Naive thymus-derived CD4-positive, alpha-beta T cell (primary cell): ENCODE results near the gene AHI1. TPM values are rescaled to one million over a fixed set of nuclear protein-coding genes. Genes with fewer than 3 reads are reported as not detected.

Experiments
- ATAC-seq: fragments of 150-1000 bp; cut with Tn5 transposase; 2 replicates; pipeline ENCODE4 v1.10.0; 2021; ENCODE audit warnings: mild to moderate bottlenecking, moderate library complexity
- CTCF ChIA-PET: fragments of 350-600 bp; sonication (Branson Sonifier 250); formaldehyde crosslinking; loops from one replicate; lab custom pipeline; 2021; ENCODE audit warnings: antibody characterized with exemption; lab: Charles Lee
- POLR2A ChIA-PET: fragments of 350-600 bp; sonication (Branson Sonifier 250); formaldehyde crosslinking; loops from one replicate; lab custom pipeline; 2021; ENCODE audit warnings: antibody characterized with exemption, inconsistent platforms; lab: Charles Lee
- DNase-seq, 9 donors: peaks; one replicate each; pipeline versions ENCODE4 v3.0.0 to v3.0.0-alpha.2; 2020 to 2022; ENCODE audit warnings: mixed read lengths in 1 of 9
- H3K27ac ChIP-seq: one replicate; pipeline ENCODE4 v1.7.0; 2013; ENCODE audit warnings: mild to moderate bottlenecking, low read depth, low read length, moderate library complexity
- H3K27me3 ChIP-seq, 2 donors: one replicate each; pipeline ENCODE4 v1.7.0; 2013; ENCODE audit warnings: low read length in 2 of 2, mild to moderate bottlenecking in 2 of 2, moderate library complexity in 2 of 2; ENCODE audit not compliant: control insufficient read depth in 2 of 2, insufficient read depth in 2 of 2
- H3K36me3 ChIP-seq, 3 experiments: 1 replicate in 2 of 3; 2 replicates in 1 of 3; pipeline ENCODE4 v1.7.0; 2013; ENCODE audit warnings: low read length in 3 of 3, mild to moderate bottlenecking in 3 of 3, moderate library complexity in 1 of 3; ENCODE audit not compliant: insufficient read depth in 3 of 3, control insufficient read depth in 2 of 3
- H3K4me1 ChIP-seq, 2 donors: one replicate each; pipeline ENCODE4 v1.7.0; 2013; ENCODE audit warnings: low read length in 2 of 2, mild to moderate bottlenecking in 2 of 2, moderate library complexity in 1 of 2; ENCODE audit not compliant: control insufficient read depth in 2 of 2, insufficient read depth in 2 of 2
- H3K4me3 ChIP-seq: 2 replicates; pipeline ENCODE4 v1.7.0; 2013; ENCODE audit warnings: mild to moderate bottlenecking, low read length
- H3K9me3 ChIP-seq, 3 experiments: 1 replicate in 2 of 3; 2 replicates in 1 of 3; pipeline ENCODE4 v1.7.0; 2013; ENCODE audit warnings: low read length in 3 of 3; ENCODE audit not compliant: control insufficient read depth in 2 of 3
- H3K27ac Mint-ChIP-seq, 9 donors: one replicate each; pipeline ENCODE4 v1.8.0; 2020 to 2022; ENCODE audit warnings: mixed read lengths in 9 of 9, mild to moderate bottlenecking in 8 of 9, moderate library complexity in 5 of 9, inconsistent platforms in 2 of 9
- H3K27me3 Mint-ChIP-seq, 5 donors: one replicate each; pipeline ENCODE4 v1.8.0; 2021 to 2022; ENCODE audit warnings: mixed read lengths in 5 of 5, mild to moderate bottlenecking in 1 of 5
- H3K36me3 Mint-ChIP-seq, 5 donors: one replicate each; pipeline ENCODE4 v1.8.0; 2020 to 2022; ENCODE audit warnings: mixed read lengths in 5 of 5, mild to moderate bottlenecking in 3 of 5, inconsistent platforms in 1 of 5
- H3K4me1 Mint-ChIP-seq, 7 donors: one replicate each; pipeline ENCODE4 v1.8.0; 2020 to 2022; ENCODE audit warnings: mixed read lengths in 7 of 7, mild to moderate bottlenecking in 3 of 7, inconsistent platforms in 1 of 7
- H3K4me3 Mint-ChIP-seq, 10 donors: one replicate each; pipeline ENCODE4 v1.8.0; 2020 to 2022; ENCODE audit warnings: mild to moderate bottlenecking in 10 of 10, mixed read lengths in 10 of 10, moderate library complexity in 6 of 10, inconsistent platforms in 2 of 10
- H3K9me3 Mint-ChIP-seq, 11 donors: one replicate each; pipeline ENCODE4 v1.8.0; 2020 to 2022; ENCODE audit warnings: mixed read lengths in 11 of 11, mild to moderate bottlenecking in 4 of 11, inconsistent platforms in 1 of 11, moderate library complexity in 1 of 11
- intact Hi-C, 2 donors: fragments of 100-400 bp; cut with micrococcal nuclease; formaldehyde crosslinking; loops; one replicate each; pipeline ENCODE4 v1.15.1; 2023
- polyA plus RNA-seq, 2 donors: library from polyadenylated mRNA; unstranded; fragments of 300-500 nt; fragmentation: Illumina TruSeq; gene quantifications; one replicate each; pipeline ENCODE4 v1.2.3, GENCODE V29; 2021
- total RNA-seq, 6 experiments: library from RNA in 5 of 6; stranded (reverse) in 5 of 6; gene quantifications; 1 replicate in 5 of 6; 2 replicates in 1 of 6; pipeline ENCODE4 v1.2.3 and lab custom pipeline; 2021 to 2026

Gene AHI1
- total and polyA plus RNA-seq, 7 experiments from 2014 or later = 1.9 to 31.3 (median 13.3) TPM

DNA sequence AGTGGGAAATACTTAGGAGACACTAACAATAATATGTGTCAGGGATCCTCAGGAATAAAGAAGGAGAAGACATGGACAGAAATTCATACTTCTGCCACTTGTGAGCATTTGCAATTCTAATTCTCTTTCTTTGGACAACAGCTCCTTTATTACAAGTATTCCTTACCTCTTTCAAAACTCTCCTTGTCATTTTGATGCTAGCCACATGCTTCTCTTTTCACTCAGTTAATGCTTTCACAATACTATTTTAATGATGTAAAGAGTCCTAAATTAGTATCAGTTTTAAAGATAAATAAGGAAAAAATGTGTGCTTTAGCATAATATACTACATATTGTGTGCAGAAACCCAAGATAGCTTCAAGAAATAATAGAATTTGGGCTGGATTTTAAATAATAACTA, 62.5 kb downstream of the AHI1 start:
- ChIA-PET CTCF (interaction anchor here (1.6 kb wide), 1 partner anchor 291 kb away, joined by 3 read pairs; no protein-coding TSS in a partner anchor), POLR2A (no interaction called here)
- DNase-seq (no peak), ATAC-seq (no peak)
- no peaks in the 10 kb centered on the region for H3K36me3 ChIP-seq
- peaks cover 0 to 9% (median 0%) of the 10 kb centered on the region in 5 donors for H3K36me3 Mint-ChIP-seq
- peaks cover 7 to 13% (median 12%) of the 10 kb centered on the region in 7 donors for H3K4me1 Mint-ChIP-seq
- no peak overlapping the region for H3K4me3 Mint-ChIP-seq
- no peaks in the 10 kb centered on the region for H3K9me3 ChIP-seq
- peaks cover 0 to 8% of the 10 kb centered on the region in 2 donors for H3K4me1 ChIP-seq
- no peak overlapping the region for H3K4me3 ChIP-seq
- H3K27ac ChIP-seq = no peak overlapping the region
- H3K9me3 Mint-ChIP-seq = peaks cover 0 to 6% (median 0%) of the 10 kb centered on the region in 11 donors
- H3K27ac Mint-ChIP-seq = no peak overlapping the region
- no peaks in the 10 kb centered on the region for H3K27me3 Mint-ChIP-seq
- intact Hi-C loops = loop anchor here in 1 of 2 donors (5.0 kb wide), 2 partner anchors 248 to 1263 kb away; no protein-coding TSS in a partner anchor
- no peaks in the 10 kb centered on the region for H3K27me3 ChIP-seq

GRCh38 chr6:135434095-135434494, 63.4 kb downstream of the AHI1 start:
- CTCF ChIA-PET = interaction anchor here (0.7 to 1.6 kb wide), 2 partner anchors 122 to 291 kb away, joined by 3 read pairs; no protein-coding TSS in a partner anchor
- Histone ChIP-seq H3K27ac (no peak overlapping the region), H3K36me3 (no peaks in the 10 kb centered on the region), H3K27me3 (no peaks in the 10 kb centered on the region), H3K9me3 (no peaks in the 10 kb centered on the region), H3K4me3 (no peak overlapping the region), H3K4me1 (peaks cover 0 to 2% of the 10 kb centered on the region in 2 donors)
- peaks cover 0 to 9% (median 0%) of the 10 kb centered on the region in 5 donors for H3K36me3 Mint-ChIP-seq
- DNase-seq = no peak
- no peak for ATAC-seq
- intact Hi-C loops = no loop called here
- no peak overlapping the region for H3K4me3 Mint-ChIP-seq
- H3K27ac Mint-ChIP-seq = no peak overlapping the region
- POLR2A ChIA-PET = no interaction called here
- H3K9me3 Mint-ChIP-seq = peaks cover 0 to 6% (median 0%) of the 10 kb centered on the region in 11 donors
- peaks cover 2 to 4% (median 3%) of the 10 kb centered on the region in 7 donors for H3K4me1 Mint-ChIP-seq
- H3K27me3 Mint-ChIP-seq = no peaks in the 10 kb centered on the region

GRCh38 chr6:135428078-135428477, 69.5 kb downstream of the AHI1 start:
- no peak for DNase-seq
- Mint-ChIP-seq H3K36me3 (peaks cover 0 to 10% (median 0%) of the 10 kb centered on the region in 5 donors), H3K4me3 (no peak overlapping the region), H3K27me3 (no peaks in the 10 kb centered on the region), H3K9me3 (no peaks in the 10 kb centered on the region), H3K4me1 (peaks cover 0 to 14% (median 4%) of the 10 kb centered on the region in 7 donors), H3K27ac (no peak overlapping the region)
- POLR2A ChIA-PET = interaction anchor here (0.6 to 0.7 kb wide), 2 partner anchors 342 to 1252 kb away, joined by 3 to 4 read pairs; no protein-coding TSS in a partner anchor
- no peaks in the 10 kb centered on the region for H3K4me1 ChIP-seq
- CTCF ChIA-PET = interaction anchor here (0.7 kb wide), 2 partner anchors 15 to 863 kb away, joined by 3 read pairs; no protein-coding TSS in a partner anchor
- no peak overlapping the region for H3K4me3 ChIP-seq
- ATAC-seq = no peak
- intact Hi-C loops = loop anchor here in 1 of 2 donors (10.0 kb wide), 1 partner anchor 383 kb away; no protein-coding TSS in a partner anchor
- no peaks in the 10 kb centered on the region for H3K9me3 ChIP-seq
- no peak overlapping the region for H3K27ac ChIP-seq
- no peaks in the 10 kb centered on the region for H3K27me3 ChIP-seq
- H3K36me3 ChIP-seq = no peaks in the 10 kb centered on the region

- H3K4me3 Mint-ChIP-seq = no peak overlapping the region
- H3K36me3 Mint-ChIP-seq = peaks cover 0 to 5% (median 0%) of the 10 kb centered on the region in 5 donors
- no peaks in the 10 kb centered on the region for H3K9me3 Mint-ChIP-seq
- H3K4me3 ChIP-seq = no peak overlapping the region
- H3K27me3 ChIP-seq = no peaks in the 10 kb centered on the region
- POLR2A ChIA-PET = no interaction called here
- no peaks in the 10 kb centered on the region for H3K27me3 Mint-ChIP-seq
- ATAC-seq (no peak), DNase-seq (no peak)
- H3K36me3 ChIP-seq = no peaks in the 10 kb centered on the region
- intact Hi-C loops = loop anchor here in 1 of 2 donors (10.0 kb wide), 1 partner anchor 382 kb away; no protein-coding TSS in a partner anchor
- H3K27ac Mint-ChIP-seq = no peak overlapping the region
- no peaks in the 10 kb centered on the region for H3K4me1 ChIP-seq
- H3K9me3 ChIP-seq = no peaks in the 10 kb centered on the region
- H3K27ac ChIP-seq = no peak overlapping the region
- H3K4me1 Mint-ChIP-seq = peaks cover 0 to 14% (median 4%) of the 10 kb centered on the region in 7 donors
- CTCF ChIA-PET = no interaction called here
These were observed 70.7 kb downstream of the AHI1 start for GRCh38 chr6:135426833-135427232.

GRCh38 chr6:135424385-135424784, 73.2 kb downstream of the AHI1 start:
- H3K4me3 Mint-ChIP-seq = no peak overlapping the region
- peaks cover 0 to 12% (median 0%) of the 10 kb centered on the region in 5 donors for H3K36me3 Mint-ChIP-seq
- no peaks in the 10 kb centered on the region for H3K9me3 Mint-ChIP-seq
- peaks cover 0 to 14% (median 4%) of the 10 kb centered on the region in 7 donors for H3K4me1 Mint-ChIP-seq
- DNase-seq (no peak), ATAC-seq (no peak)
- ChIA-PET CTCF (interaction anchor here (0.8 to 1.3 kb wide), 2 partner anchors 309 to 369 kb away, joined by 3 read pairs; partner anchors contain the start of gene HBS1L), POLR2A (no interaction called here)
- no peaks in the 10 kb centered on the region for H3K27me3 Mint-ChIP-seq
- no peak overlapping the region for H3K4me3 ChIP-seq
- H3K4me1 ChIP-seq = no peaks in the 10 kb centered on the region
- no peak overlapping the region for H3K27ac ChIP-seq
- no peaks in the 10 kb centered on the region for H3K36me3 ChIP-seq
- intact Hi-C loops = loop anchor here in 1 of 2 donors (10.0 kb wide), 1 partner anchor 380 kb away; no protein-coding TSS in a partner anchor
- no peaks in the 10 kb centered on the region for H3K27me3 ChIP-seq
- no peaks in the 10 kb centered on the region for H3K9me3 ChIP-seq
- peak overlapping the region in 1 of 9 donors; percentile 18 for H3K27ac Mint-ChIP-seq

- Histone ChIP-seq H3K4me1 (no peaks in the 10 kb centered on the region), H3K27ac (no peak overlapping the region), H3K36me3 (no peaks in the 10 kb centered on the region), H3K27me3 (no peaks in the 10 kb centered on the region), H3K4me3 (no peak overlapping the region), H3K9me3 (no peaks in the 10 kb centered on the region)
- intact Hi-C loops = loop anchor here (1.0 to 10.0 kb wide), 3 partner anchors 278 to 1267 kb away; no protein-coding TSS in a partner anchor
- no peaks in the 10 kb centered on the region for H3K9me3 Mint-ChIP-seq
- ATAC-seq (peak; percentile 67), DNase-seq (peak in 5 of 9 donors; percentile 4 to 31 (median 18))
- ChIA-PET POLR2A (no interaction called here), CTCF (interaction anchor here (0.8 to 1.7 kb wide), 4 partner anchors 202 to 369 kb away, joined by 3 to 5 read pairs (median 3); partner anchors contain the start of gene HBS1L)
- H3K4me3 Mint-ChIP-seq = no peak overlapping the region
- no peaks in the 10 kb centered on the region for H3K27me3 Mint-ChIP-seq
- peaks cover 0 to 14% (median 4%) of the 10 kb centered on the region in 7 donors for H3K4me1 Mint-ChIP-seq
- H3K27ac Mint-ChIP-seq = peak overlapping the region in 1 of 9 donors; percentile 1
- H3K36me3 Mint-ChIP-seq = peaks cover 0 to 12% (median 0%) of the 10 kb centered on the region in 5 donors
These were observed 73.9 kb downstream of the AHI1 start for GRCh38 chr6:135423649-135424128.
